ENCODE results near the gene TBL1Y.

TBL1Y gene

GRCh38 chrY:7110086-7110485, 199.6 kb downstream of the TBL1Y start:
- H3K9me3 ChIP-seq (ENCODE audit: insufficient read depth, low read depth, low read length) = no peaks in the 10 kb centered on the region
- H3K4ac ChIP-seq (ENCODE audit: low read depth, low read length) = no peak overlapping the region
- no CpG with 5 or more reads among the region's 3 CpGs for WGBS (ENCODE audit: extremely low coverage, insufficient coverage, insufficient read length)
- H3K4me3 ChIP-seq (ENCODE audit: low read depth, low read length) = no peak overlapping the region
- H3K27me3 ChIP-seq (ENCODE audit: insufficient read depth, low read length) = no peaks in the 10 kb centered on the region
- no peak overlapping the region for H4K8ac ChIP-seq (ENCODE audit: low read depth, low read length)
- no peak for DNase-seq
- peaks cover 0 to 2% of the 10 kb centered on the region in 2 experiments for H3K4me1 ChIP-seq (ENCODE audit: control insufficient read depth in 1 of 2, insufficient read depth in 2 of 2, low read length in 2 of 2)
- no peak overlapping the region for H2BK120ac ChIP-seq (ENCODE audit: insufficient read depth, low read length, poor library complexity)
- no peaks in the 10 kb centered on the region for H3K79me2 ChIP-seq (ENCODE audit: control insufficient read depth, insufficient read depth, low read length, poor library complexity)
- no peak overlapping the region for H3K9ac ChIP-seq (ENCODE audit: low read length)
- H3K27ac ChIP-seq (ENCODE audit: low read depth, low read length) = no peak overlapping the region
- H2AK5ac ChIP-seq (ENCODE audit: low read length) = no peak overlapping the region
- H2BK5ac ChIP-seq (ENCODE audit: low read depth, low read length, poor library complexity) = no peak overlapping the region
- H3K14ac ChIP-seq (ENCODE audit: low read length) = no peak overlapping the region
- H4K91ac ChIP-seq (ENCODE audit: low read depth, low read length) = no peak overlapping the region
- H3K18ac ChIP-seq (ENCODE audit: low read length) = no peak overlapping the region
- no peak overlapping the region for H3K23ac ChIP-seq (ENCODE audit: low read length)
- no peak overlapping the region for H3K4me2 ChIP-seq (ENCODE audit: low read length)
- no peaks in the 10 kb centered on the region for H3K36me3 ChIP-seq (ENCODE audit: control insufficient read depth in 1 of 2, insufficient read depth in 2 of 2, low read length in 2 of 2)
- no peaks in the 10 kb centered on the region for H3K79me1 ChIP-seq (ENCODE audit: low read length)
- no peak overlapping the region for H2BK12ac ChIP-seq (ENCODE audit: low read length)
- H2AFZ ChIP-seq (ENCODE audit: insufficient read depth, low read length, poor library complexity) = no peak overlapping the region
- no peak overlapping the region for H4K12ac ChIP-seq (ENCODE audit: low read depth, low read length)

- H3K36me3 ChIP-seq (ENCODE audit: control insufficient read depth in 1 of 2, insufficient read depth in 2 of 2, low read length in 2 of 2) = no peaks in the 10 kb centered on the region
- no CpG with 5 or more reads among the region's 5 CpGs for WGBS (ENCODE audit: extremely low coverage, insufficient coverage, insufficient read length)
- H3K4ac ChIP-seq (ENCODE audit: low read depth, low read length) = no peak overlapping the region
- no peak overlapping the region for H4K8ac ChIP-seq (ENCODE audit: low read depth, low read length)
- no peak overlapping the region for H3K9ac ChIP-seq (ENCODE audit: low read length)
- H4K91ac ChIP-seq (ENCODE audit: low read depth, low read length) = no peak overlapping the region
- no peak overlapping the region for H2AFZ ChIP-seq (ENCODE audit: insufficient read depth, low read length, poor library complexity)
- DNase-seq = peak in 1 of 2 donors; percentile 51
- no peaks in the 10 kb centered on the region for H3K79me1 ChIP-seq (ENCODE audit: low read length)
- H3K23ac ChIP-seq (ENCODE audit: low read length) = no peak overlapping the region
- H3K4me2 ChIP-seq (ENCODE audit: low read length) = no peak overlapping the region
- H2BK5ac ChIP-seq (ENCODE audit: low read depth, low read length, poor library complexity) = no peak overlapping the region
- no peaks in the 10 kb centered on the region for H3K79me2 ChIP-seq (ENCODE audit: control insufficient read depth, insufficient read depth, low read length, poor library complexity)
- no peak overlapping the region for H3K4me3 ChIP-seq (ENCODE audit: low read depth, low read length)
- H3K4me1 ChIP-seq (ENCODE audit: control insufficient read depth in 1 of 2, insufficient read depth in 2 of 2, low read length in 2 of 2) = no peaks in the 10 kb centered on the region
- H3K27me3 ChIP-seq (ENCODE audit: insufficient read depth, low read length) = no peaks in the 10 kb centered on the region
- H3K14ac ChIP-seq (ENCODE audit: low read length) = no peak overlapping the region
- H3K18ac ChIP-seq (ENCODE audit: low read length) = no peak overlapping the region
- H3K27ac ChIP-seq (ENCODE audit: low read depth, low read length) = no peak overlapping the region
- no peak overlapping the region for H2AK5ac ChIP-seq (ENCODE audit: low read length)
- no peak overlapping the region for H4K12ac ChIP-seq (ENCODE audit: low read depth, low read length)
- no peak overlapping the region for H2BK120ac ChIP-seq (ENCODE audit: insufficient read depth, low read length, poor library complexity)
- H2BK12ac ChIP-seq (ENCODE audit: low read length) = no peak overlapping the region
- H3K9me3 ChIP-seq (ENCODE audit: insufficient read depth, low read depth, low read length) = no peaks in the 10 kb centered on the region
Measured at GRCh38 chrY:7115871-7116270, 205.4 kb downstream of the TBL1Y start.

- Histone ChIP-seq H3K79me2 (ENCODE audit: control insufficient read depth, insufficient read depth, low read length, poor library complexity) (no peaks in the 10 kb centered on the region), H2BK12ac (ENCODE audit: low read length) (no peak overlapping the region), H2BK120ac (ENCODE audit: insufficient read depth, low read length, poor library complexity) (no peak overlapping the region), H2AK5ac (ENCODE audit: low read length) (no peak overlapping the region), H4K12ac (ENCODE audit: low read depth, low read length) (no peak overlapping the region), H3K4me1 (ENCODE audit: control insufficient read depth in 1 of 2, insufficient read depth in 2 of 2, low read length in 2 of 2) (no peaks in the 10 kb centered on the region), H2BK5ac (ENCODE audit: low read depth, low read length, poor library complexity) (no peak overlapping the region), H3K4ac (ENCODE audit: low read depth, low read length) (no peak overlapping the region), H4K8ac (ENCODE audit: low read depth, low read length) (no peak overlapping the region), H3K18ac (ENCODE audit: low read length) (no peak overlapping the region), H3K27me3 (ENCODE audit: insufficient read depth, low read length) (no peaks in the 10 kb centered on the region), H3K9me3 (ENCODE audit: insufficient read depth, low read depth, low read length) (no peaks in the 10 kb centered on the region), H4K91ac (ENCODE audit: low read depth, low read length) (no peak overlapping the region), H3K4me3 (ENCODE audit: low read depth, low read length) (no peak overlapping the region), H3K14ac (ENCODE audit: low read length) (no peak overlapping the region), H3K36me3 (ENCODE audit: control insufficient read depth in 1 of 2, insufficient read depth in 2 of 2, low read length in 2 of 2) (no peaks in the 10 kb centered on the region), H3K9ac (ENCODE audit: low read length) (no peak overlapping the region), H3K4me2 (ENCODE audit: low read length) (no peak overlapping the region), H3K23ac (ENCODE audit: low read length) (no peak overlapping the region), H3K27ac (ENCODE audit: low read depth, low read length) (no peak overlapping the region), H3K79me1 (ENCODE audit: low read length) (no peaks in the 10 kb centered on the region), H2AFZ (ENCODE audit: insufficient read depth, low read length, poor library complexity) (no peak overlapping the region)
- DNase-seq = no peak
- no CpG with 5 or more reads among the region's 4 CpGs for WGBS (ENCODE audit: extremely low coverage, insufficient coverage, insufficient read length)
Measured at GRCh38 chrY:7122202-7122601, 211.7 kb downstream of the TBL1Y start.

GRCh38 chrY:7125136-7126056, 214.9 kb downstream of the TBL1Y start:
- H3K4me1 ChIP-seq (ENCODE audit: control insufficient read depth in 1 of 2, insufficient read depth in 2 of 2, low read length in 2 of 2) = no peaks in the 10 kb centered on the region
- no peak overlapping the region for H3K14ac ChIP-seq (ENCODE audit: low read length)
- H4K12ac ChIP-seq (ENCODE audit: low read depth, low read length) = no peak overlapping the region
- H4K8ac ChIP-seq (ENCODE audit: low read depth, low read length) = no peak overlapping the region
- H3K9ac ChIP-seq (ENCODE audit: low read length) = no peak overlapping the region
- no peak overlapping the region for H2BK12ac ChIP-seq (ENCODE audit: low read length)
- H3K79me1 ChIP-seq (ENCODE audit: low read length) = no peaks in the 10 kb centered on the region
- H3K23ac ChIP-seq (ENCODE audit: low read length) = no peak overlapping the region
- WGBS (ENCODE audit: extremely low coverage, insufficient coverage, insufficient read length) = no CpG with 5 or more reads among the region's 6 CpGs
- no peaks in the 10 kb centered on the region for H3K27me3 ChIP-seq (ENCODE audit: insufficient read depth, low read length)
- H3K4me2 ChIP-seq (ENCODE audit: low read length) = no peak overlapping the region
- no peak overlapping the region for H3K4ac ChIP-seq (ENCODE audit: low read depth, low read length)
- DNase-seq = no peak
- no peak overlapping the region for H2BK5ac ChIP-seq (ENCODE audit: low read depth, low read length, poor library complexity)
- H2AK5ac ChIP-seq (ENCODE audit: low read length) = no peak overlapping the region
- no peak overlapping the region for H2AFZ ChIP-seq (ENCODE audit: insufficient read depth, low read length, poor library complexity)
- H3K4me3 ChIP-seq (ENCODE audit: low read depth, low read length) = no peak overlapping the region
- no peak overlapping the region for H4K91ac ChIP-seq (ENCODE audit: low read depth, low read length)
- H3K18ac ChIP-seq (ENCODE audit: low read length) = no peak overlapping the region
- no peaks in the 10 kb centered on the region for H3K36me3 ChIP-seq (ENCODE audit: control insufficient read depth in 1 of 2, insufficient read depth in 2 of 2, low read length in 2 of 2)
- H3K79me2 ChIP-seq (ENCODE audit: control insufficient read depth, insufficient read depth, low read length, poor library complexity) = no peaks in the 10 kb centered on the region
- H3K9me3 ChIP-seq (ENCODE audit: insufficient read depth, low read depth, low read length) = no peaks in the 10 kb centered on the region
- H2BK120ac ChIP-seq (ENCODE audit: insufficient read depth, low read length, poor library complexity) = no peak overlapping the region
- H3K27ac ChIP-seq (ENCODE audit: low read depth, low read length) = no peak overlapping the region

Measured in trophoblast cell (in vitro differentiated cells and primary cell).